Mucosa of stomach (tissue), 1 donor: ENCODE results near the gene CATSPERD.

Source experiments
- H3K27me3 ChIP-seq: one replicate; pipeline ENCODE4 v1.7.0; 2013; ENCODE audit warnings: mild to moderate bottlenecking, low read length; ENCODE audit not compliant: control insufficient read depth, insufficient read depth
- H3K36me3 ChIP-seq: one replicate; pipeline ENCODE4 v1.7.0; 2013; ENCODE audit warnings: low read length; ENCODE audit not compliant: control insufficient read depth, insufficient read depth
- H3K4me1 ChIP-seq: one replicate; pipeline ENCODE4 v1.7.0; 2013; ENCODE audit warnings: mild to moderate bottlenecking, low read length; ENCODE audit not compliant: control insufficient read depth, insufficient read depth
- H3K4me3 ChIP-seq: one replicate; pipeline ENCODE4 v1.7.0; 2013; ENCODE audit warnings: low read length
- H3K9ac ChIP-seq: one replicate; pipeline ENCODE4 v1.7.0; 2013; ENCODE audit warnings: mild to moderate bottlenecking, low read length, moderate library complexity
- H3K9me3 ChIP-seq: one replicate; pipeline ENCODE4 v1.7.0; 2013; ENCODE audit warnings: mild to moderate bottlenecking, low read length, moderate library complexity; ENCODE audit not compliant: control insufficient read depth
- donor health status: Pancreatic carcinoma.

The CATSPERD gene

GRCh38 chr19:5719961-5720790 is at the start of gene CATSPERD, which contains the start of gene LONP1:
TSS of gene CATSPERD (plus strand) at chr19:5720637. CDS start at chr19:5720738, 101 bp downstream.
TSS of gene LONP1 (minus strand) at chr19:5720146. CDS start at chr19:5720132, 14 bp downstream.
- peak within 1 kb of the TSS; percentile 89 for H3K4me3 ChIP-seq
- H3K9ac ChIP-seq = peak within 1 kb of the TSS; percentile 79
- no peaks in the 10 kb centered on the region for H3K9me3 ChIP-seq
- H3K27me3 ChIP-seq = no peaks in the 10 kb centered on the region
- H3K36me3 ChIP-seq = no peaks in the 10 kb centered on the region
- peaks cover 14% of the 10 kb centered on the region for H3K4me1 ChIP-seq

GRCh38 chr19:5671600-5671999 is 48.8 kb upstream of the CATSPERD start:
- Histone ChIP-seq H3K27me3 (no peaks in the 10 kb centered on the region), H3K4me3 (no peak overlapping the region), H3K4me1 (peaks cover 4% of the 10 kb centered on the region), H3K9ac (no peak overlapping the region), H3K36me3 (no peaks in the 10 kb centered on the region), H3K9me3 (no peaks in the 10 kb centered on the region)

GRCh38 chr19:5672708-5673459 is 47.6 kb upstream of the CATSPERD start:
- Histone ChIP-seq H3K9me3 (no peaks in the 10 kb centered on the region), H3K9ac (no peak overlapping the region), H3K27me3 (no peaks in the 10 kb centered on the region), H3K4me1 (peaks cover 4% of the 10 kb centered on the region), H3K36me3 (no peaks in the 10 kb centered on the region), H3K4me3 (no peak overlapping the region)

GRCh38 chr19:5673752-5674151 is 46.7 kb upstream of the CATSPERD start:
- H3K36me3 ChIP-seq = no peaks in the 10 kb centered on the region
- no peak overlapping the region for H3K9ac ChIP-seq
- H3K27me3 ChIP-seq = no peaks in the 10 kb centered on the region
- no peaks in the 10 kb centered on the region for H3K9me3 ChIP-seq
- H3K4me1 ChIP-seq = peaks cover 4% of the 10 kb centered on the region
- no peak overlapping the region for H3K4me3 ChIP-seq

- Histone ChIP-seq H3K9me3 (no peaks in the 10 kb centered on the region), H3K36me3 (no peaks in the 10 kb centered on the region), H3K9ac (no peak overlapping the region), H3K4me1 (peaks cover 10% of the 10 kb centered on the region), H3K4me3 (no peak overlapping the region), H3K27me3 (no peaks in the 10 kb centered on the region)
Observed at GRCh38 chr19:5674714-5675113, 45.7 kb upstream of the CATSPERD start.

GRCh38 chr19:5676105-5676771 is 44.2 kb upstream of the CATSPERD start:
- Histone ChIP-seq H3K36me3 (no peaks in the 10 kb centered on the region), H3K4me3 (no peak overlapping the region), H3K27me3 (no peaks in the 10 kb centered on the region), H3K4me1 (peaks cover 15% of the 10 kb centered on the region), H3K9ac (no peak overlapping the region), H3K9me3 (no peaks in the 10 kb centered on the region)

- Histone ChIP-seq H3K9me3 (no peaks in the 10 kb centered on the region), H3K4me3 (no peak overlapping the region)
Observed at GRCh38 chr19:5676772-5677105, 43.7 kb upstream of the CATSPERD start.

GRCh38 chr19:5677136-5677535 is 43.3 kb upstream of the CATSPERD start:
- H3K4me3 ChIP-seq = no peak overlapping the region
- H3K36me3 ChIP-seq = no peaks in the 10 kb centered on the region
- no peak overlapping the region for H3K9ac ChIP-seq
- H3K9me3 ChIP-seq = no peaks in the 10 kb centered on the region
- H3K27me3 ChIP-seq = no peaks in the 10 kb centered on the region
- peaks cover 15% of the 10 kb centered on the region for H3K4me1 ChIP-seq

More at GRCh38 chr19:5676772-5677105, 43.7 kb upstream of the CATSPERD start:
- Histone ChIP-seq H3K27me3 (no peaks in the 10 kb centered on the region), H3K36me3 (no peaks in the 10 kb centered on the region), H3K9ac (no peak overlapping the region), H3K4me1 (peaks cover 15% of the 10 kb centered on the region)

GRCh38 chr19:5677580-5677979 is 42.9 kb upstream of the CATSPERD start:
- Histone ChIP-seq H3K9me3 (no peaks in the 10 kb centered on the region), H3K9ac (no peak overlapping the region), H3K4me3 (no peak overlapping the region), H3K27me3 (no peaks in the 10 kb centered on the region), H3K36me3 (no peaks in the 10 kb centered on the region), H3K4me1 (peaks cover 15% of the 10 kb centered on the region)

- H3K36me3 ChIP-seq = no peaks in the 10 kb centered on the region
- no peaks in the 10 kb centered on the region for H3K27me3 ChIP-seq
- H3K9ac ChIP-seq = no peak overlapping the region
- H3K4me1 ChIP-seq = peaks cover 15% of the 10 kb centered on the region
- H3K4me3 ChIP-seq = no peak overlapping the region
- no peaks in the 10 kb centered on the region for H3K9me3 ChIP-seq
Observed at GRCh38 chr19:5678071-5678718, 42.2 kb upstream of the CATSPERD start.

- Histone ChIP-seq H3K4me1 (peaks cover 15% of the 10 kb centered on the region), H3K27me3 (no peaks in the 10 kb centered on the region)
Observed at GRCh38 chr19:5679289-5680083, 41.0 kb upstream of the CATSPERD start.

More at GRCh38 chr19:5679289-5680083, 41.0 kb upstream of the CATSPERD start:
- Histone ChIP-seq H3K36me3 (no peaks in the 10 kb centered on the region), H3K4me3 (peak overlapping the region; percentile 92), H3K9me3 (no peaks in the 10 kb centered on the region), H3K9ac (peak overlapping the region; percentile 88)
